H9 (cell line): ENCODE measurements around the gene INPP5F. TPM values are rescaled to one million over a fixed set of nuclear protein-coding genes. Genes with fewer than 3 reads are reported as not detected.

Source experiments
- DNase-seq: peaks from one replicate; pipeline ENCODE4 v3.0.0-alpha.2; 2017
- H2AFZ ChIP-seq: one replicate; pipeline ENCODE4 v1.6.1; 2013; ENCODE audit warnings: mild to moderate bottlenecking, low read length, control low read depth, moderate library complexity
- H2AK5ac ChIP-seq: 2 replicates; pipeline ENCODE4 v1.6.1; 2013; ENCODE audit warnings: low read length, control low read depth, mixed read lengths; ENCODE audit not compliant: insufficient read length
- H2BK120ac ChIP-seq: one replicate; pipeline ENCODE4 v1.6.1; 2013; ENCODE audit warnings: low read depth, mild to moderate bottlenecking, low read length, control low read depth, inconsistent platforms; ENCODE audit not compliant: poor library complexity, severe bottlenecking
- H2BK12ac ChIP-seq: 2 replicates; pipeline ENCODE4 v1.6.1; 2013; ENCODE audit warnings: low read length, control low read depth, mixed read lengths, low read depth; ENCODE audit not compliant: insufficient read length
- H2BK15ac ChIP-seq: 2 replicates; pipeline ENCODE4 v1.6.1; 2013; ENCODE audit warnings: low read depth, low read length, control low read depth
- H2BK20ac ChIP-seq: one replicate; pipeline ENCODE4 v1.6.1; 2013; ENCODE audit warnings: low read depth, mild to moderate bottlenecking, low read length, control low read depth, inconsistent platforms; ENCODE audit not compliant: poor library complexity, severe bottlenecking
- H2BK5ac ChIP-seq: 2 replicates; pipeline ENCODE4 v1.6.1; 2013; ENCODE audit warnings: low read length, control low read depth, mixed read lengths; ENCODE audit not compliant: insufficient read length
- H3K14ac ChIP-seq: 2 replicates; pipeline ENCODE4 v1.6.1; 2013; ENCODE audit warnings: low read length, control low read depth; ENCODE audit not compliant: insufficient read depth
- H3K18ac ChIP-seq: 2 replicates; pipeline ENCODE4 v1.6.1; 2013; ENCODE audit warnings: low read depth, mild to moderate bottlenecking, mixed read lengths, low read length, control low read depth; ENCODE audit not compliant: insufficient read length
- H3K23ac ChIP-seq: 2 replicates; pipeline ENCODE4 v1.6.1; 2013; ENCODE audit warnings: low read length, control low read depth, mixed read lengths, low read depth; ENCODE audit not compliant: insufficient read length
- H3K23me2 ChIP-seq: 2 replicates; pipeline ENCODE4 v1.6.1; 2013; ENCODE audit warnings: low read depth, mild to moderate bottlenecking, mixed read lengths, low read length, control low read depth; ENCODE audit not compliant: insufficient read length, poor library complexity, severe bottlenecking
- H3K27ac ChIP-seq: 2 replicates; pipeline ENCODE4 v1.5.1; 2013; ENCODE audit warnings: low read length, control low read depth, mixed read lengths, low read depth; ENCODE audit not compliant: insufficient read length
- H3K27me3 ChIP-seq: 2 replicates; pipeline ENCODE4 v1.6.1; 2013; ENCODE audit warnings: low read length, control low read depth, inconsistent platforms; ENCODE audit not compliant: insufficient read depth
- H3K4ac ChIP-seq: 2 replicates; pipeline ENCODE4 v1.6.1; 2013; ENCODE audit warnings: low read depth, mild to moderate bottlenecking, control low read depth, inconsistent platforms, low read length, moderate library complexity
- H3K4me1 ChIP-seq: 2 replicates; pipeline ENCODE4 v1.6.1; 2013; ENCODE audit warnings: low read length, control low read depth, inconsistent platforms; ENCODE audit not compliant: insufficient read depth
- H3K4me2 ChIP-seq: 2 replicates; pipeline ENCODE4 v1.6.1; 2013; ENCODE audit warnings: low read length, control low read depth, mixed read lengths; ENCODE audit not compliant: insufficient read length, insufficient read depth
- H3K56ac ChIP-seq: 2 replicates; pipeline ENCODE4 v1.6.1; 2013; ENCODE audit warnings: low read depth, mild to moderate bottlenecking, mixed read lengths, low read length, control low read depth; ENCODE audit not compliant: insufficient read length
- H3K79me1 ChIP-seq: 2 replicates; pipeline ENCODE4 v1.6.1; 2013; ENCODE audit warnings: low read depth, mild to moderate bottlenecking, moderate library complexity, low read length, control low read depth, inconsistent platforms; ENCODE audit not compliant: insufficient read depth, poor library complexity, severe bottlenecking
- H3K79me2 ChIP-seq: 2 replicates; pipeline ENCODE4 v1.6.1; 2013; ENCODE audit warnings: low read length, control low read depth, inconsistent platforms; ENCODE audit not compliant: insufficient read depth
- H3K9ac ChIP-seq: 2 replicates; pipeline ENCODE4 v1.6.1; 2013; ENCODE audit warnings: low read length, control low read depth, mixed read lengths; ENCODE audit not compliant: insufficient read length; ENCODE audit errors: extremely low read depth
- H3K9me3 ChIP-seq: one replicate; pipeline ENCODE4 v1.6.1; 2013; ENCODE audit warnings: low read depth, low read length, inconsistent platforms; ENCODE audit not compliant: control insufficient read depth
- H3T11ph ChIP-seq: one replicate; pipeline ENCODE4 v1.6.1; 2013; ENCODE audit warnings: mild to moderate bottlenecking, low read length, control low read depth, inconsistent platforms
- H4K20me1 ChIP-seq: one replicate; pipeline ENCODE4 v1.6.1; 2013; ENCODE audit not compliant: control insufficient read depth, insufficient read length, insufficient read depth
- H4K5ac ChIP-seq: 2 replicates; pipeline ENCODE4 v1.6.1; 2013; ENCODE audit warnings: low read depth, mild to moderate bottlenecking, mixed read lengths, low read length, control low read depth; ENCODE audit not compliant: insufficient read length
- H4K8ac ChIP-seq: replicated peaks from 2 replicates; pipeline ENCODE4 v1.6.1; 2013; ENCODE audit warnings: low read length, control low read depth, mixed read lengths, low read depth; ENCODE audit not compliant: insufficient read length
- H4K91ac ChIP-seq: 2 replicates; pipeline ENCODE4 v1.6.1; 2013; ENCODE audit warnings: low read depth, mild to moderate bottlenecking, moderate library complexity, mixed read lengths, low read length, control low read depth; ENCODE audit not compliant: insufficient read length
- H3K27ac Mint-ChIP-seq, 3 experiments: 2 replicates in 2 of 3; 3 replicates in 1 of 3; pipeline ENCODE4 v1.8.0; 2020 to 2021; ENCODE audit warnings: mixed read lengths in 3 of 3, mild to moderate bottlenecking in 1 of 3, moderate library complexity in 1 of 3
- H3K27me3 Mint-ChIP-seq: 2 replicates; pipeline ENCODE4 v1.8.0; 2021; ENCODE audit warnings: low read depth, mild to moderate bottlenecking, moderate library complexity, mixed read lengths
- H3K36me3 Mint-ChIP-seq, 3 experiments: 2 replicates in 2 of 3; 3 replicates in 1 of 3; pipeline ENCODE4 v1.8.0; 2020 to 2021; ENCODE audit warnings: low read depth in 3 of 3, mixed read lengths in 3 of 3; ENCODE audit not compliant: insufficient read depth in 1 of 3
- H3K4me1 Mint-ChIP-seq, 2 experiments: 2 replicates each; pipeline ENCODE4 v1.8.0; 2020; ENCODE audit warnings: mixed read lengths in 2 of 2
- H3K4me3 Mint-ChIP-seq, 2 experiments: 2 replicates in 1 of 2; 3 replicates in 1 of 2; pipeline ENCODE4 v1.8.0; 2020 to 2021; ENCODE audit warnings: mild to moderate bottlenecking in 2 of 2, mixed read lengths in 2 of 2, moderate library complexity in 1 of 2
- H3K9me3 Mint-ChIP-seq, 2 experiments: 2 replicates in 1 of 2; 3 replicates in 1 of 2; pipeline ENCODE4 v1.8.0; 2020; ENCODE audit warnings: mild to moderate bottlenecking in 2 of 2, mixed read lengths in 2 of 2, moderate library complexity in 1 of 2
- WGBS: extraction: QIAGEN DNeasy Blood & Tissue Kit; methylation state at CpG from one replicate; pipeline ENCODE4 v1.1.7; 2013; ENCODE audit warnings: missing lambda C conversion rate, low lambda C conversion rate, mixed read lengths; ENCODE audit not compliant: insufficient read length; ENCODE audit errors: extremely low coverage; 5-methylcytosine and 5-hydroxymethylcytosine counted together
- total RNA-seq: library from RNA; stranded (reverse); gene quantifications from 2 replicates; pipeline ENCODE4 v1.2.1, GENCODE V29; 2021
- TF ChIP-seq, protein P1 (sequence below): fragments of 200-600 bp; sonication (generic); conservative IDR thresholded peaks from 3 replicates; pipeline ENCODE4 v1.8.0; 2021; ENCODE audit warnings: antibody characterized with exemption, mild to moderate bottlenecking

Gene INPP5F
- total RNA-seq, 1 experiment from 2014 or later, result 108 TPM

DNA sequence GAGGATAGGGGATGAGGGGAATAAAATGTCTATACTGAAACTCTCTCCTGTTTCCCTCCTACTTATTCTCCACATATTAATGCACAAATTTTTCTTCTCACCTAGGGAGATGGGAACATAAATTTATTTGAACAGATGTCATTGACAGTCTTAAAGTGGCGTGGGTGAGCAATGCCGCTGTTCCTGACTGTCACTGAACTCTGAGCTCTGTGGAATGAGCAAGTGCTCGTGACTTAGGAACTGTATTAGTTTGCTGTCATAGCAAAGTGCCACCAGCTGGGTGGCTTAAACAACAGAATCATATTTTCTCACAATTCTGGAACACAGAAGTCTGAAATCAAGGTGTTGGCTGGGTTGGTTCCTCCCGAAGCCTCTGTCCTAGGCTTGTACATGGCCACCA lies 29.1 kb downstream of the INPP5F start:
- Histone ChIP-seq H3K9ac (no peak overlapping the region), H4K5ac (no peak overlapping the region), H3K79me2 (no peaks in the 10 kb centered on the region), H2AFZ (no peak overlapping the region), H2BK12ac (no peak overlapping the region), H3K4me2 (no peak overlapping the region), H3K56ac (no peak overlapping the region), H3K9me3 (no peaks in the 10 kb centered on the region), H3K27ac (no peak overlapping the region), H2BK20ac (no peak overlapping the region), H4K91ac (no peak overlapping the region), H3K4ac (no peak overlapping the region), H3T11ph (no peak overlapping the region), H3K18ac (no peak overlapping the region), H4K8ac (no peak overlapping the region), H4K20me1 (no peaks in the 10 kb centered on the region), H3K23me2 (no peaks in the 10 kb centered on the region), H3K79me1 (no peaks in the 10 kb centered on the region), H3K23ac (no peak overlapping the region), H3K27me3 (no peaks in the 10 kb centered on the region), H2BK120ac (no peak overlapping the region), H3K4me1 (no peaks in the 10 kb centered on the region), H2AK5ac (no peak overlapping the region), H2BK15ac (no peak overlapping the region), H2BK5ac (no peak overlapping the region), H3K14ac (no peak overlapping the region)
- H3K4me3 Mint-ChIP-seq, result no peak overlapping the region
- no peak overlapping the region for H3K27ac Mint-ChIP-seq
- no peaks in the 10 kb centered on the region; a peak in 1 of 5 replicates for H3K9me3 Mint-ChIP-seq
- H3K4me1 Mint-ChIP-seq, result peaks cover 15 to 21% of the 10 kb centered on the region in 2 experiments
- TF ChIP-seq, protein P1, sequence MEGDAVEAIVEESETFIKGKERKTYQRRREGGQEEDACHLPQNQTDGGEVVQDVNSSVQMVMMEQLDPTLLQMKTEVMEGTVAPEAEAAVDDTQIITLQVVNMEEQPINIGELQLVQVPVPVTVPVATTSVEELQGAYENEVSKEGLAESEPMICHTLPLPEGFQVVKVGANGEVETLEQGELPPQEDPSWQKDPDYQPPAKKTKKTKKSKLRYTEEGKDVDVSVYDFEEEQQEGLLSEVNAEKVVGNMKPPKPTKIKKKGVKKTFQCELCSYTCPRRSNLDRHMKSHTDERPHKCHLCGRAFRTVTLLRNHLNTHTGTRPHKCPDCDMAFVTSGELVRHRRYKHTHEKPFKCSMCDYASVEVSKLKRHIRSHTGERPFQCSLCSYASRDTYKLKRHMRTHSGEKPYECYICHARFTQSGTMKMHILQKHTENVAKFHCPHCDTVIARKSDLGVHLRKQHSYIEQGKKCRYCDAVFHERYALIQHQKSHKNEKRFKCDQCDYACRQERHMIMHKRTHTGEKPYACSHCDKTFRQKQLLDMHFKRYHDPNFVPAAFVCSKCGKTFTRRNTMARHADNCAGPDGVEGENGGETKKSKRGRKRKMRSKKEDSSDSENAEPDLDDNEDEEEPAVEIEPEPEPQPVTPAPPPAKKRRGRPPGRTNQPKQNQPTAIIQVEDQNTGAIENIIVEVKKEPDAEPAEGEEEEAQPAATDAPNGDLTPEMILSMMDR, result no peak
- no peaks in the 10 kb centered on the region for H3K27me3 Mint-ChIP-seq
- peaks cover 0 to 5% (median 0%) of the 10 kb centered on the region in 3 experiments; a peak in 3 of 7 replicates for H3K36me3 Mint-ChIP-seq
- DNase-seq, result no peak
- no CpG with 5 or more reads among the region's 4 CpGs for WGBS
